GM23338 (cell line): ENCODE data around the gene PARP6. TPM values are rescaled to one million over a fixed set of nuclear protein-coding genes. Genes with fewer than 3 reads are reported as not detected.
A peak's percentile ranks its signal among the peaks of the same experiment; 100 is the strongest.

Experiments used
- ATAC-seq: fragments of 200-7000 bp; cut with Tn5 transposase; 3 replicates; pipeline ENCODE4 v1.9.1; 2020
- DNase-seq: peaks from one replicate; pipeline ENCODE4 v3.0.0-alpha.2; 2015; ENCODE audit warnings: low spot score
- H2AFZ ChIP-seq: fragments of 200-600 bp; sonication (generic); 2 replicates; pipeline ENCODE4 v1.8.0; 2016; ENCODE audit warnings: antibody characterized with exemption, mild to moderate bottlenecking, moderate library complexity
- H3F3A ChIP-seq: fragments of 200-600 bp; sonication (generic); replicated peaks from 2 replicates; pipeline ENCODE4 v1.8.0; 2017; ENCODE audit warnings: antibody characterized with exemption, mixed run types, low read depth
- H3K27ac ChIP-seq: fragments of 200-600 bp; sonication (generic); 2 replicates; pipeline ENCODE4 v1.6.1; 2016; ENCODE audit warnings: low read depth
- H3K27me3 ChIP-seq: fragments of 200-600 bp; sonication (generic); 2 replicates; pipeline ENCODE4 v1.8.0; 2016; ENCODE audit warnings: mild to moderate bottlenecking, mixed run types, moderate library complexity; ENCODE audit not compliant: insufficient read depth
- H3K36me3 ChIP-seq: fragments of 200-600 bp; sonication (generic); 2 replicates; pipeline ENCODE4 v1.8.0; 2016; ENCODE audit warnings: mild to moderate bottlenecking; ENCODE audit not compliant: insufficient read depth
- H3K4me1 ChIP-seq: fragments of 200-600 bp; sonication (generic); 2 replicates; pipeline ENCODE4 v1.8.0; 2016; ENCODE audit warnings: mild to moderate bottlenecking, moderate library complexity; ENCODE audit not compliant: insufficient read depth
- H3K4me2 ChIP-seq: fragments of 200-600 bp; sonication (generic); 2 replicates; pipeline ENCODE4 v1.7.1; 2017; ENCODE audit warnings: mixed run types
- H3K4me3 ChIP-seq: fragments of 200-600 bp; sonication (generic); 2 replicates; pipeline ENCODE4 v1.6.1; 2016; ENCODE audit warnings: mixed run types
- H3K79me2 ChIP-seq: fragments of 200-600 bp; sonication (generic); replicated peaks from 2 replicates; pipeline ENCODE4 v1.8.0; 2017; ENCODE audit warnings: mild to moderate bottlenecking; ENCODE audit not compliant: insufficient read depth
- H3K9me2 ChIP-seq: fragments of 200-600 bp; sonication (generic); 2 replicates; pipeline ENCODE4 v1.8.0; 2017; ENCODE audit not compliant: insufficient read depth
- H4K20me1 ChIP-seq: fragments of 200-600 bp; sonication (generic); replicated peaks from 2 replicates; pipeline ENCODE4 v1.8.0; 2017; ENCODE audit warnings: mild to moderate bottlenecking; ENCODE audit not compliant: insufficient read depth
- H3K27ac Mint-ChIP-seq: 2 replicates; pipeline ENCODE4 v1.8.0; 2020; ENCODE audit warnings: inconsistent platforms, mild to moderate bottlenecking, moderate library complexity, mixed read lengths
- H3K27me3 Mint-ChIP-seq: 3 replicates; pipeline ENCODE4 v1.8.0; 2022; ENCODE audit warnings: low read depth, mild to moderate bottlenecking, moderate library complexity, mixed read lengths, inconsistent platforms; ENCODE audit not compliant: insufficient read depth, poor library complexity
- H3K36me3 Mint-ChIP-seq: 3 replicates; pipeline ENCODE4 v1.8.0; 2021; ENCODE audit warnings: low read depth, mild to moderate bottlenecking, inconsistent platforms, moderate library complexity, mixed read lengths
- H3K4me1 Mint-ChIP-seq: 3 replicates; pipeline ENCODE4 v1.8.0; 2020; ENCODE audit warnings: mild to moderate bottlenecking, inconsistent platforms, mixed read lengths
- H3K4me3 Mint-ChIP-seq: 3 replicates; pipeline ENCODE4 v1.8.0; 2021; ENCODE audit warnings: moderate library complexity, mild to moderate bottlenecking, inconsistent platforms, mixed read lengths
- H3K9me3 Mint-ChIP-seq: 3 replicates; pipeline ENCODE4 v1.8.0; 2020; ENCODE audit warnings: moderate library complexity, mild to moderate bottlenecking, inconsistent platforms, mixed read lengths
- CREB1 ChIP-seq: fragments of 250-450 bp; sonication (Bioruptor Pico); IDR thresholded peaks from 2 replicates; pipeline ENCODE4 v1.5.0; 2020; ENCODE audit warnings: low read depth, mild to moderate bottlenecking, moderate library complexity
- CTCF ChIP-seq, 2 experiments: fragments of 200-600 bp in 1 of 2; sonication (generic) in 1 of 2; conservative IDR thresholded peaks; 2 replicates each; pipeline versions ENCODE4 v1.5.1 to v1.6.1; 2016 to 2017; ENCODE audit warnings: antibody characterized with exemption in 2 of 2, low read depth in 2 of 2, mild to moderate bottlenecking in 2 of 2, moderate library complexity in 1 of 2
- ETS1 ChIP-seq: IDR thresholded peaks from 2 replicates; pipeline ENCODE4 v1.6.1; 2016; ENCODE audit warnings: antibody characterized with exemption
- EZH2 ChIP-seq: fragments of 200-600 bp; sonication (generic); IDR thresholded peaks from one replicate; pipeline ENCODE4 v1.8.0; 2017; ENCODE audit warnings: antibody characterized with exemption, mild to moderate bottlenecking, low read depth; ENCODE audit not compliant: unreplicated experiment
- EZH2phosphoT487 ChIP-seq: fragments of 200-600 bp; sonication (generic); IDR thresholded peaks from one replicate; pipeline ENCODE4 v1.8.1; 2018; ENCODE audit warnings: antibody characterized with exemption; ENCODE audit not compliant: unreplicated experiment
- JUNB ChIP-seq: IDR thresholded peaks from one replicate; pipeline ENCODE4 v1.6.1; 2016; ENCODE audit warnings: antibody characterized with exemption; ENCODE audit not compliant: unreplicated experiment
- NANOG ChIP-seq: IDR thresholded peaks from 2 replicates; pipeline ENCODE4 v1.6.1; 2016; ENCODE audit warnings: antibody characterized with exemption, borderline replicate concordance
- POLR2AphosphoS5 ChIP-seq: IDR thresholded peaks from 2 replicates; pipeline ENCODE4 v1.6.1; 2016; ENCODE audit warnings: antibody characterized with exemption, low read depth
- REST ChIP-seq: IDR thresholded peaks from one replicate; pipeline ENCODE4 v1.6.1; 2018; ENCODE audit warnings: antibody characterized with exemption; ENCODE audit not compliant: unreplicated experiment
- STAT1 ChIP-seq: IDR thresholded peaks from one replicate; pipeline ENCODE4 v1.6.1; 2016; ENCODE audit warnings: antibody characterized with exemption; ENCODE audit not compliant: unreplicated experiment
- ZNF114 ChIP-seq: fragments of 250-450 bp; sonication (Bioruptor Pico); IDR thresholded peaks from 2 replicates; pipeline ENCODE4 v1.5.0; 2020; ENCODE audit warnings: mild to moderate bottlenecking, moderate library complexity
- ZNF331 ChIP-seq: fragments of 250-450 bp; sonication (Bioruptor Pico); IDR thresholded peaks from 2 replicates; pipeline ENCODE4 v1.5.0; 2020; ENCODE audit warnings: low read depth, mild to moderate bottlenecking, moderate library complexity
- ZNF462 ChIP-seq: fragments of 250-450 bp; sonication (Bioruptor Pico); IDR thresholded peaks from 2 replicates; pipeline ENCODE4 v1.5.0; 2020; ENCODE audit warnings: mild to moderate bottlenecking, moderate library complexity
- polyA plus RNA-seq: library from polyadenylated mRNA; unstranded; fragments of >200 nt; fragmentation: Nextera tagmentation; extraction: Ambion mirVana; gene quantifications from 2 replicates; pipeline ENCODE4 v1.2.1, GENCODE V29; 2016
- total RNA-seq: library from RNA; depleted of rRNA; stranded (reverse); fragments of >200 nt; shearing (Covaris generic); gene quantifications from 2 replicates; pipeline ENCODE4 v1.2.3, GENCODE V29; 2014

Gene PARP6
- total and polyA plus RNA-seq, 2 experiments from 2014 or later, result 27.6 to 28.1 TPM

GRCh38 chr15:72193836-72194396 lies 78.4 kb downstream of the PARP6 start:
- H3K27me3 Mint-ChIP-seq, result peaks cover 43% of the 10 kb centered on the region
- TF ChIP-seq JUNB (no peak), POLR2AphosphoS5 (no peak), ZNF331 (CRISPR knock-in tag) (no peak), NANOG (no peak), ZNF462 (no peak), EZH2phosphoT487 (no peak), REST (no peak), CTCF (conservative IDR thresholded peaks at IDR 0.05; ENCODE audit: low read depth in 2 of 2) (no peak), ETS1 (no peak), EZH2 (no peak), CREB1 (no peak), STAT1 (no peak), ZNF114 (CRISPR knock-in tag) (no peak)

More at GRCh38 chr15:72193836-72194396, 78.4 kb downstream of the PARP6 start:
- Histone ChIP-seq H3K27ac (no peak overlapping the region), H3K9me2 (no peaks in the 10 kb centered on the region), H2AFZ (no peak overlapping the region), H3K27me3 (peaks cover 21% of the 10 kb centered on the region), H4K20me1 (peaks cover 7% of the 10 kb centered on the region; the same call in 1 of the 2 replicates), H3K4me1 (peaks cover 15% of the 10 kb centered on the region; the same call in 1 of the 2 replicates), H3K79me2 (no peaks in the 10 kb centered on the region), H3F3A (peaks cover 24% of the 10 kb centered on the region), H3K4me3 (no peak overlapping the region), H3K36me3 (peaks cover 2% of the 10 kb centered on the region; the same call in 1 of the 2 replicates), H3K4me2 (peak overlapping the region; percentile 60; the same call in 1 of the 2 replicates)
- Mint-ChIP-seq H3K9me3 (peaks cover 3% of the 10 kb centered on the region; the same call in 2 of the 3 replicates), H3K36me3 (peaks cover 11% of the 10 kb centered on the region), H3K27ac (no peak overlapping the region; the same call in 1 of the 2 replicates), H3K4me1 (peaks cover 24% of the 10 kb centered on the region), H3K4me3 (no peak overlapping the region; the same call in 2 of the 3 replicates)
- no peak for ATAC-seq
- DNase-seq, result peak; percentile 25
